Femur (tissue), 1 donor: ENCODE data around the gene SLC25A39.
"Not testable (repeated sequence)": the region's sequence is repeated elsewhere in the genome, so short reads cannot be mapped to it uniquely, and the experiment has no call there.

Experiments used
- DNase-seq: peaks from one replicate; pipeline ENCODE4 v3.0.0-alpha.2; 2017

SLC25A39 gene

GRCh38 chr17:44334727-44335126, 10.1 kb upstream of the SLC25A39 start:
- DNase-seq = no peak

GRCh38 chr17:44334315-44334714, 9.7 kb upstream of the SLC25A39 start:
- no peak for DNase-seq

- no peak for DNase-seq
Observed at GRCh38 chr17:44333371-44333770, 8.7 kb upstream of the SLC25A39 start.

GRCh38 chr17:44331249-44331760, 6.7 kb upstream of the SLC25A39 start:
- peak; percentile 79 for DNase-seq

GRCh38 chr17:44330263-44330662, 5.6 kb upstream of the SLC25A39 start:
- not testable (repeated sequence) for DNase-seq

- not testable (repeated sequence) for DNase-seq
Observed at GRCh38 chr17:44329516-44329915, 4.9 kb upstream of the SLC25A39 start.

- DNase-seq = no peak
Observed at GRCh38 chr17:44327715-44328449, 3.3 kb upstream of the SLC25A39 start.

GRCh38 chr17:44326861-44327444, 2.3 kb upstream of the SLC25A39 start:
- peak; percentile 98 for DNase-seq

- DNase-seq = no peak
Observed at GRCh38 chr17:44324092-44324570, 492 bp downstream of the SLC25A39 start.

- no peak for DNase-seq
Observed at GRCh38 chr17:44323359-44324091, 1.1 kb downstream of the SLC25A39 start.

- no peak for DNase-seq
Observed at GRCh38 chr17:44322236-44322895, 2.3 kb downstream of the SLC25A39 start.

- no peak for DNase-seq
Observed at GRCh38 chr17:44321246-44322120, 3.1 kb downstream of the SLC25A39 start.

- DNase-seq = no peak
Observed at GRCh38 chr17:44320066-44320465, 4.6 kb downstream of the SLC25A39 start.

- no peak for DNase-seq
Observed at GRCh38 chr17:44318077-44318892, 6.3 kb downstream of the SLC25A39 start.

- DNase-seq = no peak
Observed at GRCh38 chr17:44317545-44317944, 7.1 kb downstream of the SLC25A39 start.

GRCh38 chr17:44315760-44316731, 8.6 kb downstream of the SLC25A39 start:
- no peak for DNase-seq

GRCh38 chr17:44314869-44315661, 9.6 kb downstream of the SLC25A39 start:
- DNase-seq = no peak

- no peak for DNase-seq
Observed at GRCh38 chr17:44314524-44314868, 10.1 kb downstream of the SLC25A39 start.

- DNase-seq = no peak
Observed at GRCh38 chr17:44314031-44314430, 10.6 kb downstream of the SLC25A39 start.
